Frontal cortex (tissue), 4 donors: Measurements from ENCODE around the gene FOXO1. TPM values are rescaled to one million over a fixed set of nuclear protein-coding genes. Genes with fewer than 3 reads are reported as not detected.

ENCODE experiments used
- DNase-seq, 2 donors: peaks; one replicate each; pipeline ENCODE4 v3.0.0; 2012; ENCODE audit warnings: low spot score in 2 of 2
- FAIRE-seq: peaks from 2 replicates; lab custom pipeline; 2012; peaks lifted over from hg19 to GRCh38; lab: Jason Lieb, UNC
- total RNA-seq: library from RNA; depleted of rRNA; stranded (reverse); fragments of >200 nt; gene quantifications from one replicate; pipeline ENCODE4 v1.2.3, GENCODE V29; 2014
- donor health status: control.
- donor health status: control.
- donor health status: control.

Gene FOXO1
- total RNA-seq, 1 donor from 2014 or later, result 9.8 TPM

GRCh38 chr13:40563350-40564125 lies 102.9 kb downstream of the FOXO1 start:
- FAIRE-seq (no peak), DNase-seq (no peak)

GRCh38 chr13:40562975-40563349 lies 103.5 kb downstream of the FOXO1 start:
- FAIRE-seq, result no peak

DNA sequence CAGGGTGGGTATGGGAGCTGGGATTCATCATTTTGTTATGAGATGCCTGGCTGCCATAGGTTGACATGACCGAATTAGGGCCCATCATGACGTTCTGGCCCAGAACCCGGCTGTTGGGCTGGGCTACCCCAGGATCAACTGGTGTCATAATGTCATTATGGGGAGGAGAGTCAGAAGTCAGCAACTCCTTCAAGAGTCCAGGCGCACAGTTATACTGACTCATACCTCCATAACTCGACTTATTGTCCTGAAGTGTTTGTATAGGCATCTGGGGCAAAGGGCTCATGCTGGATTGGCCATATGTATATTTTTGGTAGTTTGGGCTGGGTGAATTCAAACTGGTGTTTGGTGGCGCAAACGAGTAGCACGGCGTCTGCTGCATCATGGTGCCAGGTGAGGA lies 106.5 kb downstream of the FOXO1 start:
- FAIRE-seq, result no peak
- no peak for DNase-seq

More at GRCh38 chr13:40562975-40563349, 103.5 kb downstream of the FOXO1 start:
- DNase-seq, result no peak

DNA sequence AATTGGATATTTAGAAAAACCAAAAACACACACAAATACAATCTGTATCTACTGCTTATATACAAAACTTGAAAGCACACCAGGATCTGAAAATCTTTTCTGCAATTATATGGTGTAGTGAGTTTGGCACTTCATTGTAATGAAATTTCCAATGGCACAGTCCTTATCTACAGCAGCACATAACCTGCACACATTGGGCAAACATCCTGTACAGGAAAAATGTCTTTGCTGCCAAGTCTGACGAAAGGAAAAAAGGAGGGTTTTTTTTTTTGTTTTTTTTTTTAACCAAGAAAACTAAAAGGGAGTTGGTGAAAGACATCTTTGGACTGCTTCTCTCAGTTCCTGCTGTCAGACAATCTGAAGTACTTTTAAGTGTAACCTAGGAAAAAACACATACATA lies 107.8 kb downstream of the FOXO1 start:
- FAIRE-seq (no peak), DNase-seq (no peak)

- no peak for DNase-seq
- FAIRE-seq, result no peak
Measured at GRCh38 chr13:40556453-40556852, 110.0 kb downstream of the FOXO1 start.

- no peak for DNase-seq
- FAIRE-seq, result no peak
Measured at GRCh38 chr13:40553356-40553755, 113.1 kb downstream of the FOXO1 start.

GRCh38 chr13:40552895-40553294 lies 113.5 kb downstream of the FOXO1 start:
- no peak for FAIRE-seq
- DNase-seq, result no peak

DNA sequence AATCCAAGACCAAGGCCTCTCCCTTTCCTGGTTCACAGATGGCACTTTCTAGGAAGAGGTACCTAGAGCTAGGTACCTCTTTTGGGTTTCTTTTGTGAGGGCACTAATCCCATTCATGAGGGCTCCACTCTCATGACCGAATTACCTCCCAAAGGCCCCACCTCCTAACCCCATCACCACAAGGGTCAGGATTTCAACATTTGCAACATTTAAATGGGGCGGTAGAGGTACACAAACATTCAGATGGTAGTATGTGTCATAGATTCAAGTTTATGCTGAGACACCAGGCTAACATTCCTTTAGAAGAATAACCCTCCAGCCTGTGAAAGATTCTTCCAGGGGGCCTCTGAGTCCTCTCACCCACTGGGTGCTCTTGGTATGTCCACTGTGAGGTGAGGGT lies 116.3 kb downstream of the FOXO1 start:
- no peak for FAIRE-seq
- no peak for DNase-seq

DNA sequence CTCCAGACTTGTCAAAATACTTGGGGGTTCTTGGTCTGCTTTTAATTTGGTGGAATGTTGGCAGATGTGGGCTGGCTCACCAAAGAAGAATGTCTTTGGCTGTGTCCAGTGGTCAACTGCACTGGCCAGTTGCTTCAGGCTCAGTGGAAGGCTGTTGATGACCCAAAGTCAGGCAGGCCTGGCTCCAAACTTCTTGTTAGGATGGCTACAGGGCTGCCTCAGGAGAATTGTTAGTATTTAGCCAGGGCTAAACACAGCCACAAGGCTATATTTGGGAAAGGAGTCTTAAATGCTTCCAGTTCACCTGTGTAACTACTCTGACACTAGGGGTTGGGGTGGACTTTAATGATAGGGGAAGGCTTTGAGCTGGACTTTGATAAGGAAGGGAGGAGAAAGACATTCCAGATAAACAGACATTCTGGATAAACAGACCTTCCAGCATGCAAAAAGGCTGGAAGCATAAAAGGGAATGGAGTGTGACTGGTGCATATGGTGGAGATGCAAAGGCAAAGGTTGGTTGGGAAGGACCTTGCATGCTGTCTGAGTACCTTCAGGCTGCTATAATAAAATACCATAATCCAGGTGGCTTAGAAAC lies 116.8 kb downstream of the FOXO1 start:
- DNase-seq (no peak), FAIRE-seq (no peak)

DNA sequence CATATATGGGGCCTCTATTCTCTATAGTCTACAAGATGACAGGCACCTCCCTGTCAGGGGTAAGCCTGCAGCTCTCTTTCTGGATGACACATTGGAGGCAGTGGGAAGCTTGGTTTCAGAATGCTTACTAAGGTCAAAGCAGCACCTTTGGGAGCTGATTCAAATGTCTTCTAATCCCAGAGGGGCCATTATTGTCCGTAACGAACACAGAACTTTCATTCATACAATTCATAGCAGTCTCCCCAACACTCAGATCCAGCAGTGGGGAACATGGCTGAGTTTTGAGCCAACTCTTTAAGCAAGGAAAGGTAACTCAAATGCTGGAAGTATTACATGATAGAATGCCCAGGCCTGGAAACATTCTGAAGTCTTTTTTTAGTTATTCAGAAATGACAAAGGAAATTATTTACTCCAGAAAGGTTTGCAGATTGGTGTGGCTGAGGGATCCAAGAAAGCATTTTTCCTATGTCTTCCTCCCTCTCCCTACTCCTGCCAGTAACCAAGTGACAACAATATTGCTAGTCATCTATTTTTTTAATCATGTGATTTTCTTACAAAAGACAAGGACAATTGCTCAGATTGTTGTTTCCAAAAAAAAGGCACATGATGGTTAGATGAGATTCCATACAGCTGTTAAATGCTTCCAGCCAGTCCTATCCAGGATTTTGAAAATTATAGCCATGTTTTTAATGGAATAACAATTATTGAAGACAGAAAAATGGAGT lies 118.7 kb downstream of the FOXO1 start:
- FAIRE-seq (no peak), DNase-seq (no peak)

DNA sequence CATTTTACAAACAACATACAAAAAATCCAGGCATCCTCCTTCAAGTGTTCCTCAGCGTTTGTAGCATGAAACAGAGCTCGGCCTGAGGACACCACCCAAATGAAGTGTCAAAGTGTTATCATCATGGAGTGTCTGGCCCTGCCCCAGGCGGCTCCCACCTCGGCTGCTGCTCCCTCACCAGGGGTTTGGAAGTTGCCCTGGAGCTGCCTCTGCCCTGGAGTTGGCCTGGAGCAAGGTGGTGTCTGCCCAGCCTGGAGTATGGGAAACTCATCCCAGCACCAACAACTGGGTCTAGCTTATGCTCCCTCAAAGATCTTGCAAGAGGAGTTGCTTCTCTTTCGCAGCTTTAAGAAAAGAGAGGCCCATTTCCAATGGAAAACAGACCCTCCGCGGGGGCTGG lies 120.4 kb downstream of the FOXO1 start:
- DNase-seq, result no peak
- no peak for FAIRE-seq

DNA sequence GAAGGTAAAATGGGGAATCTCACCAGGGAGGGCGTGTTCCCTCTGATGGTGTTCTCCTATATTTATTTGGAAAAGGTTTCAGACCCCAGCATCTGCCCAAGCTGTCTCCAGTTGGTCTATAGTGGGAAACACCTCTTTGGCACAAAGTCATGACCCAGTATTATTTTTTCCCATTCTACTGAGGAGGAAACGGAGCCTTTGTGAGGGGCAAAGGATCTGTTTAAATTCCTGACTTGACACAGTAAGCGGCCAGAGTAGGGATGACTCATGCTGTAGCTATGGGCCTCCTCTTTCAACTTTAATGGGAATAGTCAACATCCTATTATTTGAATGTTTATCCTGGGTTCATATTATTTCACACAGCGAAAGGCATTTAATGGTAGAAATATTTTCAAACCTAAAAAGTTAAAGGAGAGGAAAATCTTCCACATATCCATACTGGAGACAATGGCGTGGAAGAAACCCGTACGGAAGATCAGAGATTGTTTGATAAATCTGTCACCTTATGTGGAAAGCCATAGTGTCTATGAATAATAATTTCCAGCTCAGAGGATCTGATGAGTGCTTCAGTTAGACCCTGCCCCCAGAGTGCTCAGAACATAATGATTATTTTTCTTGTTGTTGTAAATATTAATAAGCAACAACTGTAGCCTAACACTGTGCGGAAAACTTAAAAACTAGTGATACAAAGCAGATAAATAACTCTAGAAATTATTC lies 126.0 kb downstream of the FOXO1 start:
- DNase-seq (no peak), FAIRE-seq (no peak)

- DNase-seq (no peak), FAIRE-seq (no peak)
Measured at GRCh38 chr13:40539576-40540327, 126.7 kb downstream of the FOXO1 start.

GRCh38 chr13:40537146-40537895 lies 129.1 kb downstream of the FOXO1 start:
- FAIRE-seq (no peak), DNase-seq (no peak)

DNA sequence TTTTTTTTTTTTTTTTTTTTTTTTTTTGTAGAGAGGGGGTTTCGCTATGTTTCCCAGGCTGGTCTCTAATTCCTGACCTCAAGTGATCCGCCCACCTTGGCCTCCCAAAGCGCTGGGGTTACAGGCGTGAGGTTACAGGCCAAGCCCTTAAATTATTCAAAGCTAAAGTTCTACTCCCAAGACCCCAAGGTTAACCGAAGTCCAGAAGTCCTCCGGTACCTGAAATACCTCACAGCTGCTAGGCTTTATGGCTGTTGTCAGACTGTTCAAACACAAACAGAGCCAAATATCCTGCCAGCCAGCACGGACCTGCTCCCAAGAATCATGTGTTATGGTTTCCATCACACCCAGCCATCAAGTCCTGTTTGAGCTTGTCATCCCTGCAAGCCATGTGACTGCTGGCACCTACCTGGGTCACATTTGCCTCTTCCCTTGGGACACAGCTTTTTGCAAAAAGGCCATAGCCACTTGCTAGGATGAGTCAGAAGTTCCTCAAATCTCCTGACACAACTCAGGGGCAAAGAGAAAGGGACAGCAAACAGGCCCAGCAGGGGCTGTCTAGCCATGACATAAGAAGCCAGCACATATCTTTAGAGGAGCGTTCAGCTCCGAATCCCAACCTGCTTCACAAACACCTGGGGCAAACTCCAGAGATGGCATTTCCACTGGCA lies 129.9 kb downstream of the FOXO1 start:
- FAIRE-seq (no peak), DNase-seq (no peak)

- no peak for FAIRE-seq
Measured at GRCh38 chr13:40535345-40535836, 131.1 kb downstream of the FOXO1 start.

DNA sequence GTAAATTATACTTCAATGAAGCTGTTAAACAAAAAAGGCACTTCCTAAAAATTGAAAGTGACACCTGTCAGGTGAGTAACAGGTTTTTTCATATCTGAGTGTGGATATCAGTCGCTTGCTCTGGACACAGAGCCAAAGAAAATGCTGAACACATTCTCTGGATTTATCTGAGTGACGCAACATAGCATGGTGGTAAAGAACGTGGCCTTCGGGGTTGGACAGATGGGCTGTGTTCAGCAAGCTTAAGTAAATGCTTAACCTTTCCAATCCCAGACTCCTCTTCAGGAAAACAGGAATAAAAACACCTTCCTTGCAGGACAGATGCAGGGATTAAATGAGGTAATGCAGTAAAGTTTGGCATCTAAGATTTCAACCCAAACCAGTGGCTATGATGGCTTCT lies 132.0 kb downstream of the FOXO1 start:
- no peak for DNase-seq
- no peak for FAIRE-seq

More at GRCh38 chr13:40535345-40535836, 131.1 kb downstream of the FOXO1 start:
- no peak for DNase-seq

DNA sequence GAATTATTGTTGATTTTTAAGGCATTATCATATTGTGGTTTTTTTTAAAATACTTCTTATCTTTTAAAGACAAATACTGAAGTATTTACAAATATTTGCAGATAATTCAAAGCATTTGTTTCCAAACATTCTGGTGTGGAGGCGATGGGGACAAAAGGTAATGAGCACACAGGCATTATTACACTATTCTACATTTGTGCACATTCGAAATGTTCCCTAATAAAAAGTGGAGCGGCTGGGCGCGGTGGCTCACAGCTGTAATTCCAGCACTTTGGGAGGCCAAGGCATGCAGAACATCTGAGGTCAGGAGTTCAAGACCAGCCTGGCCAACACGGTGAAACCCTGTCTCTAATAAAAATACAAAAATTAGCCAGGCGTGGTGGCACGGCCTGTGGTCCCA lies 133.4 kb downstream of the FOXO1 start:
- DNase-seq (no peak), FAIRE-seq (no peak)
